HFF-Myc (cell line): ENCODE data around the gene RNFT2.

Experiments used
- DNase-seq: peaks from one replicate; pipeline ENCODE4 v3.0.0-alpha.2; 2011; ENCODE audit warnings: low read depth; ENCODE audit errors: extremely low read depth
- H3K4me3 ChIP-seq: replicated peaks from 2 replicates; pipeline ENCODE4 v1.5.1; 2011; ENCODE audit warnings: low read depth, mild to moderate bottlenecking, control low read depth, low read length
- TF ChIP-seq, protein P1 (sequence below): IDR thresholded peaks from 2 replicates; pipeline ENCODE4 v1.5.1; 2012; ENCODE audit warnings: mild to moderate bottlenecking, low read depth, low read length, control low read depth; ENCODE audit errors: missing control alignments

Gene RNFT2

GRCh38 chr12:116860263-116860662 is 122.1 kb downstream of the RNFT2 start:
- H3K4me3 ChIP-seq: no peak overlapping the region
- TF ChIP-seq, protein P1, sequence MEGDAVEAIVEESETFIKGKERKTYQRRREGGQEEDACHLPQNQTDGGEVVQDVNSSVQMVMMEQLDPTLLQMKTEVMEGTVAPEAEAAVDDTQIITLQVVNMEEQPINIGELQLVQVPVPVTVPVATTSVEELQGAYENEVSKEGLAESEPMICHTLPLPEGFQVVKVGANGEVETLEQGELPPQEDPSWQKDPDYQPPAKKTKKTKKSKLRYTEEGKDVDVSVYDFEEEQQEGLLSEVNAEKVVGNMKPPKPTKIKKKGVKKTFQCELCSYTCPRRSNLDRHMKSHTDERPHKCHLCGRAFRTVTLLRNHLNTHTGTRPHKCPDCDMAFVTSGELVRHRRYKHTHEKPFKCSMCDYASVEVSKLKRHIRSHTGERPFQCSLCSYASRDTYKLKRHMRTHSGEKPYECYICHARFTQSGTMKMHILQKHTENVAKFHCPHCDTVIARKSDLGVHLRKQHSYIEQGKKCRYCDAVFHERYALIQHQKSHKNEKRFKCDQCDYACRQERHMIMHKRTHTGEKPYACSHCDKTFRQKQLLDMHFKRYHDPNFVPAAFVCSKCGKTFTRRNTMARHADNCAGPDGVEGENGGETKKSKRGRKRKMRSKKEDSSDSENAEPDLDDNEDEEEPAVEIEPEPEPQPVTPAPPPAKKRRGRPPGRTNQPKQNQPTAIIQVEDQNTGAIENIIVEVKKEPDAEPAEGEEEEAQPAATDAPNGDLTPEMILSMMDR: no peak
- DNase-seq: no peak

DNA sequence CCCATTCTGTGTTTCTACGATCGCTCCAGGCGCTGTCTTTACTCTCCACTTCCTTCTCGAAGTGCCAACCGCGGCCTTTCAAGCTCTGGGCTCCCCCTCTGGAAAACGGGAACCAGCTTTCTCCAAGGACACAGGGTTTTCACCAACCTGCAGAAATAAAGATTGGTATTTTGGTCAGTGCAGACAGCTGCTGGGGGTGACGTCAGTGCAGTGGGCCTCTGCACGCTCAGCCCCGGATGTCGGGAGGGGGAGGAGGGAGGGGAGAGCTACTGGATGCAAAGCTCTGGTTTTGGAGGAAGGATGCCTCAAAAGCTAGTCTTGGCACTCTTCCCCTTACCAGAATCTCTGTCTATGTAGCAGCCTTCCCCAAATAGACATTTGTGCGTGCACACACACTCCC is 123.2 kb downstream of the RNFT2 start:
- DNase-seq: peak; percentile 43
- 0 out of 2 replicates have a peak overlapping the region, but pooled peaks have one; percentile 9 for H3K4me3 ChIP-seq
- TF ChIP-seq, protein P1: no peak

- DNase-seq: no peak
- TF ChIP-seq, protein P1: no peak
- H3K4me3 ChIP-seq: no peak overlapping the region
These were observed 124.1 kb downstream of the RNFT2 start for GRCh38 chr12:116862167-116862566.

DNA sequence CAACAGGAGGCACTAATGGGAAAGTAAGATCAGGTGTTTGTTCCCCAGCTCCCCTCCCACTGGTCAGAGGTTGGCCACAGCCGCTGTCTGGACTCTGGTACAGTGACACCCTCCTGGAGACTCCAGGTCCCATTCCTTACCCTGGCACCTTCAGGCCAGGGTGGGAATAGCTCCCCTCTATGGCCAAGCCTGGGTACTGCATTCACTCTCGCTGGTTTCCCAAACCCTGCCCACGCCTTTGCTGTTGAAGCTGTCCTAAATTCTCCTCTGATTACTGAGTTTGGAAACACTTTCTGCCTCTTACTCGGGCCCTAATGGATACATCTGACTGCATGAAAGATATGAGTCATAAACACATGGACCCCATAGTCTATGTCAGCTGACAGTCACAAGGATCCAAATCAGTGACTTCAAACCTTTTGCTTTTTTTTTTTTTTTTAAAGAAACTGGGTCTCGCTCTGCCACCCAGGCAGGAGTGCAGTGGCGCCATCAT is 125.2 kb downstream of the RNFT2 start:
- no peak overlapping the region for H3K4me3 ChIP-seq
- TF ChIP-seq, protein P1: peak; percentile 82
- peak; percentile 35 for DNase-seq

- no peak overlapping the region for H3K4me3 ChIP-seq
- no peak for DNase-seq
- TF ChIP-seq, protein P1: no peak
These were observed 126.5 kb downstream of the RNFT2 start for GRCh38 chr12:116864371-116865160.

- TF ChIP-seq, protein P1: no peak
- no peak for DNase-seq
- H3K4me3 ChIP-seq: no peak overlapping the region
These were observed 129.4 kb downstream of the RNFT2 start for GRCh38 chr12:116867523-116867922.
